Camera-type eye (tissue), 1 donor: ENCODE results near the gene STMN1. TPM values are rescaled to one million over a fixed set of nuclear protein-coding genes. Genes with fewer than 3 reads are reported as not detected.

ENCODE experiments used
- total RNA-seq: library from RNA; depleted of rRNA; stranded (reverse); fragments of >200 nt; gene quantifications from one replicate; pipeline ENCODE4 v1.2.3, GENCODE V29; 2014

STMN1 gene
- total RNA-seq: 286 TPM

DNA sequence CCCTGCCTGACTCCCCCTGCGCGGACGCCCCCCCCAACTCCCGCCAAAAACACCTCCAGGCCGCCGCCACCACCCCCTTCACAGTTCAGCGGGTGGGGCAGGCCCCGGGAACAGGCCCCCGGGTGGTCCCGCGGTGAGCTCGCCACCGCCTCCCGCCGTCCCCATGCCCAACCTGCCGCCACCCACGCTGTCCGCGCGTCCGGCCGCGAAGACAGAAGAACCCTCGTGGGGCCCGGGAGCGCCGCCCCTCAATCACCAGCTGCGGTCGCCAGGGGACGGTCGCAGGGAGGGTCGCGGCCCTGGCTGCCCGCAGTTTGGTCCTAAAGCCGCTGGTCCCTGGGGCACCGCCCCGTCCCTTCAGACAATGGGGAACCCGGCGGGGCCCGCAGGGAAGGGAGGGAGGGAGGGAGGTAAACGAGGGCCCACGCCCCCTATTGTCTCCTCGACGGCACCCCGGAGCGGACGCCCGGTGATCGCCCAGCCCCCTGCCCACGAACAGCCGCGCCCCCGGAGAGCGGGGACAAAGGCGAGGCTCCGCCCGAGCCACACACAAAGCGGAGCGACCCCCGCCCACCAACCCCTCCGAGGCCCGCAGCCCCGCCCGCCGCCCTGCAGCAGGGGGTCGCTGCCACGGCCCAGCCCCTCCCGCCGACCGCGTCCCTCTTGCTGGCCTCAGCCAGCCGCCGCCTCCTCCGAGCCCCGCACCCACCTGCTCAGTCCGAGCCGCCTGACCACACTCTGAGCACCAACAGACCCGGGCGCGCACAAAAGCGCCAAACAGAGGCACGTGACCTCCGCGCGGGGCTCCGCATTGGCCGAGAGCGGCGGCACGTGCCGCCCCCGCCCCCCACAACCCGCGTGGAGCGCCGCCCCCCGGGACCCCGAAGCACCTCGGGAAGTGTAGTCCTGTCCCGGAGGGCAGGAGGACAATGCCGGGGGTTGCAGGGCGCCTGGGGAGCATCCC lies at the start of gene STMN1:
STMN1 (minus strand) TSS at position 740 of the 964 bp plus-strand sequence. CDS start 1,743 bp downstream, outside the sequence.

DNA sequence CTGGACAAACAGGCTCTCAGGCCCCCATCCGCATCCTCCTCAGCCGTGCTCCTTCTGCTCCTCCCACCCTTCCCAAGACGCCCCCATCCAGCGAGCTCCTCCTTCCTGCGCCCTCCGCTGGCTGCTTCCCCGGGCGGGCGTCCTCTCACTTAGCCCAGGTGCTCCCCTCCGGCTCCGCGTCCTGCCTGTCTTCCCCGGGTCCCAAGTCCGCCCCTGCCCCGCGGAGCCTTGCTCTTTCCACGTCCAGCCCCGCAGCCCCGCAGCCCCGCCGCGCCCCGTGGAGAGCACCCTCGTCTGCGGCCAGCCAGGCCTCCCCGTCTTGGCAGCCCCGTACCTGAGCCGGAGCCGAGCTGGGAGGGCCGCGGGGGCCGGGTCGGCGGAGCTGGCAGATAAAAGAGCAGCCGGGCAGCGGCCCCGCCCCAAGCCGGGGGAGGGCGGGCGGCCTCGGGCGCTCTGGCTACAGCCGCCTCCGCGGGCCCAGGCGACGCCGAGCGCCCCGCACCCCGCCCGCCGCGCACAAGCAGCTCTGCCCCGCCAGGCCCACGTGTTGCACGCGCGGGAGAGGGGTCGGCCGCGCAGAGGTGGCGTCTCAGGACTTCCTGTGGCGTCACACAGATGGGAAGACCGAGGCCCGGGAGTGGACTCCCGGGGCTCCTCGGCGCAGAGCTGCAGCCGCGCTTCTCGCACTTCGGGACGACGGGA lies 30.9 kb downstream of the STMN1 start, which contains the start of gene PAQR7:
PAQR7 (minus strand) TSS at position 555 of the 702 bp plus-strand sequence. CDS start 11,869 bp downstream, outside the sequence.

DNA sequence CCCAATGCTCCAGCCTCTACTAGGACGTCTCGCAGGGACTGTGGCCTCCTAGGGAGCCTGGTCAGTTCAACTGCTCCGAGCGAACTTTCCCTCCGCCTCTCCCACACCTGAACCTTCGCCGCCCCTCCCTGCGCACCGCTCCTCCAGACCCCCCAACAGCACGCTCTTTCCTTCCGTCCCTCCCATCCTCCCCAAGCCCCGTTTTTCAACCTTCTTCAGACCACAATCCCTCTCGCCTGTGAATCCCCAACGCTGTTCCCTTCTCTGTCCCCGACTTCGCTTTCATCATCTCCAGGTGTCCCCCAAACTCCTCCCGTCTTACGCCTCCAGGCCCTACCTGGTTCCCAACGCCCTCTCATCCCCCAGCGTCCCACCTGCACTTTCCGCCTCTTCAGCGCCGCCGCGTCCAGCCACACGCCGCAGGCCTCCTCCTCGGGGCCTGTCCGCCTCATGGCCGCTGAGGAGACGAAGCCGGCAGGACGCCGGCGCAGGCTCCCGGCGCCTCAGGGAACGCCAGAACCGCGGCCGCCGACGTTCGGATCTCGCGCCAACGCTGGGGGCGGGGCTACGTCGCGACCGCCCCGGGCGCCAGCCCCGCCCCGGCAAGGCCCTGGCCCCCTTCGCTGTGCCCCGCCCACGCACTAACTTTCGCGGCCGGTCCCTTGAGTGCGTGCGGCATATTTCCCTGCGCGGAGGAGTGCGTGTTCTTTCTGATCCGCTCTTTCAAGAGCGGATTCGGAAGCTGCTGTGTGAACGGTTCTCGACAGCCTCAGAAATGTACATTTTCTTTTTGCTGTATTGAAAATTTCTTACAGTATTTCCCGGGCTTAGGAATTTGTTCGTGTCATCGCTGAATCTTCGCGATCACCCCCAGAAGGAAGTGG lies 47.1 kb downstream of the STMN1 start, which contains the start of gene AUNIP:
AUNIP (minus strand) TSS at position 552 of the 884 bp plus-strand sequence; CDS start at position 452, 100 bp downstream.

Other genes starting within 250 kb of the STMN1 start
- gene SELENON, start 106.2 kb downstream of the STMN1 start, total RNA-seq: 44.3 TPM
- 55.0 TPM for gene MTFR1L, start 86.5 kb downstream of the STMN1 start, total RNA-seq
- gene AUNIP, start 47.0 kb downstream of the STMN1 start, total RNA-seq: 1.3 TPM
- 5.6 TPM for gene PAQR7, start 30.7 kb downstream of the STMN1 start, total RNA-seq
- 20.2 TPM for gene PAFAH2, start 91.6 kb upstream of the STMN1 start, total RNA-seq
- 1.6 TPM for gene EXTL1, start 115.4 kb upstream of the STMN1 start, total RNA-seq
- gene SLC30A2, start 139.7 kb upstream of the STMN1 start, total RNA-seq: not detected
- 6.3 TPM for gene TRIM63, start 161.2 kb upstream of the STMN1 start, total RNA-seq
- 32.9 TPM for gene PDIK1L, start 205.4 kb upstream of the STMN1 start, total RNA-seq